CD4-positive, alpha-beta T cell treated with Interleukin-21 for 1 hour (primary cell): ENCODE measurements around the gene AGRN.
"Not testable (repeated sequence)": the region's sequence is repeated elsewhere in the genome, so short reads cannot be mapped to it uniquely, and the experiment has no call there.

ENCODE experiments used
- DNase-seq: peaks from one replicate; pipeline ENCODE4 v3.0.0-alpha.2; 2020

The AGRN gene

GRCh38 chr1:1054099-1054700 is 34.3 kb downstream of the AGRN start:
- no peak for DNase-seq

GRCh38 chr1:1054971-1055370 is 35.1 kb downstream of the AGRN start:
- no peak for DNase-seq

- no peak for DNase-seq
Observed at GRCh38 chr1:1055841-1056736, 36.2 kb downstream of the AGRN start.

GRCh38 chr1:1057769-1058087 is 37.8 kb downstream of the AGRN start:
- not testable (repeated sequence) for DNase-seq

- DNase-seq = no peak
Observed at GRCh38 chr1:1058088-1058905, 38.4 kb downstream of the AGRN start.

GRCh38 chr1:1058921-1059493 is 39.1 kb downstream of the AGRN start:
- no peak for DNase-seq

- DNase-seq = peak; percentile 91
Observed at GRCh38 chr1:1059494-1060280, 39.8 kb downstream of the AGRN start.

GRCh38 chr1:1060281-1061000 is 40.5 kb downstream of the AGRN start:
- no peak for DNase-seq

- DNase-seq = no peak
Observed at GRCh38 chr1:1061682-1062345, 41.9 kb downstream of the AGRN start.

- DNase-seq = no peak
Observed at GRCh38 chr1:1062348-1063163, 42.6 kb downstream of the AGRN start.

GRCh38 chr1:1063261-1063944 is 43.5 kb downstream of the AGRN start:
- no peak for DNase-seq

- DNase-seq = peak; percentile 79
Observed at GRCh38 chr1:1063945-1064831, 44.3 kb downstream of the AGRN start.

- DNase-seq = no peak
Observed at GRCh38 chr1:1065265-1065939, 45.5 kb downstream of the AGRN start.

GRCh38 chr1:1065940-1066304 is 46.0 kb downstream of the AGRN start:
- not testable (repeated sequence) for DNase-seq

- DNase-seq = no peak
Observed at GRCh38 chr1:1066403-1067283, 46.7 kb downstream of the AGRN start.

GRCh38 chr1:1067284-1067859 is 47.5 kb downstream of the AGRN start:
- DNase-seq = no peak
